SW480 (cell line): Measurements from ENCODE around the gene TMEM80.
A peak's percentile ranks its signal among the peaks of the same experiment; 100 is the strongest.

Source experiments
- DNase-seq: peaks from one replicate; pipeline ENCODE4 v3.0.0-alpha.2; 2016; ENCODE audit warnings: low spot score

The TMEM80 gene

DNA sequence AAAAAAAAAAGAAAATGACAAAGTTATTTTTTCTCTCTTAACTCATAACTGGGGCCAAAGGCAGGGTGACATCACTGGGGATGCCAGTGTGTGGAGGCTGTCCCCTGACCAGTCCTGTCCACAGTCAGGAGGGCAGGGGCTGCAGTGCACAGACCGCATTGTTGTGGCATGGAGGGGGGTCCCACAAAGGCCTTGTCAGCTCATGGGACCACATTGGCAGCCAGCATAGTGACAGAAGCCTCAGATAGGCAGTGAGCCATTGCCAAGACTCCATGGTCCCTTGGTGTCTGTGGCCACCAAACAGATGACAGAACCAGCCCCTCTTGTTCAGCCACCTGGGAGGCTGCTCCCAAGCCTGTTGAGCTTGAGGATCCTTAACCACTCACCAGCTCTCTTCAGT is 4.1 kb downstream of the TMEM80 start:
- DNase-seq, result no peak

DNA sequence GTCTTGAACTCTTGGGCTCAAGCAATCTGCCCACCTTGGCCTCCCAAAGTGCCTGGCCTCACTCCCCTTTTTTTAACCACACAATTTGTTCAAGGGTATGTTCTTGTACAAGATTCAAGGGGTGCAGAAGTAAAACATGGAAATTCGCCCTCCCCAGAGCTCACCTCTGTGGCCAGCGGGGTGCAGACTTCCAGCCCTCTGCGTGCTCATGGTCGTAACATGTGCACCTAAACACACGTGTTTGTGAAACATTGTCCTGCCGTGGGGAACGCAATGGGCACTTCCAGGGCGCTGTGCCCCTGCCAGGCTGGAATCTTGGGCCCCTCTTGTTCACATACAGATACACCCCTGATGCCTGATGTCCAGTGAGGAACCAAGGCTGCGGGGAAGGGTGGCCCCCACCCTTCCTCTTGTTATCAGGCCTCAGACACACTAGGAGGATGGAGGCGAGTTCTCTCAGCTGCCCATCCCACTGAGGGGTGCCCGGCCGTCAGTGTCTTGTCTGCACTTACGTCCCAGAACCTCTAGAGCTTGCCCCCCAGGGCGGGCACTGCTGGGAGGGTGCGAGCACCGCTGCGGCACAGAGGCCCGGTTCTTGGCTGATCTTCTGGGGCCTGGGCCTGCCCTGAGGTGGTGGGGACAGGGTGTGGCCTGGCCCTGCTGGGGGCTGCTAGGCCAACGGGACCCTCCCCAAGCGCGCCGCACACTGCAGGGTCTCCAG is 6.3 kb downstream of the TMEM80 start:
- no peak for DNase-seq

DNA sequence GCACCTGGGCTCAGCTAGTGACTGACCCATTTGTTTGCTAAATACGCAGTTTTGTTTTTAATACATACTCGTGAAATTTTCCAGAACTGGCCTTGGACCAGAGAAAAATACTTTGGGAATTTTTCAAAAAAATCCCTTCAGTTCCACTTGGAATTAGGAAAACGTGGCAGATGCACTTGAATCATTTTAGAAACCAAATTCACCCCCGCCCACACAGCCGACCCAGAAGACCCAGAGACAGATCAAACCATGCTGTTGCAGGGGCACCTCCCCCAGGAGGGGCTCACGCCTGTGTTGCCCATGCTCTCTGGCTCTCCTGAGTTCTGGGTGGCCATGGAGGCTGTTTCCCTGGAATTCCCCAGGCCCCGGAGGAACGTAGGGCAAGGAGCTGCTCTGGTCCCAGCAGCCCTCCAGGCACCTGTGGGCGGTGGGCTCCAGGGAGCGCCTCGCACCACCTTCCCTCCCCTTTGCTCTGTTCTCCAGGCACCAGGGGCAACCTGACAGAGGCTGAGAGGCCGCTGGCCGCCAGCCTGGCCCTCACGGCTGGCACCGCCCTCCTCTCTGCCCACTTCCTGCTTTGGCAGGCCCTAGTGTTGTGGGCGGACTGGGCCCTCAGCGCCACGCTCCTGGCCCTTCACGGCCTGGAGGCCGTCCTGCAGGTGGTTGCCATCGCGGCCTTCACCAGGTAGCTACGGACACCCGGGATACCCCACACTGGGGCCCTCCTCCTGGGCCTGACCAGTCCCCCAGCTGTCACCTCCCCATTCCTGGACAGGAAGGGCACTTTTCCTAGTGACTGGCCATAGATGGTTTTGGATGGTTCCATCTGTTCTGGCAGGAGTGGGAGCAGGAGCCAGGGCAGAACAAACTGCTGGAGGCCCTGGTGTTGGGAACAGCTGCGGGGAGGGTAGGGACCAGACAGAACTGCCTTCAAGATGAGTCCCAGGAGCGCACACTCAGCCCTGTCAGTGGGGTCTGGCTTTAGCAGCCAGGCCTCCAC is 7.1 kb downstream of the TMEM80 start:
- peak; percentile 62 for DNase-seq

DNA sequence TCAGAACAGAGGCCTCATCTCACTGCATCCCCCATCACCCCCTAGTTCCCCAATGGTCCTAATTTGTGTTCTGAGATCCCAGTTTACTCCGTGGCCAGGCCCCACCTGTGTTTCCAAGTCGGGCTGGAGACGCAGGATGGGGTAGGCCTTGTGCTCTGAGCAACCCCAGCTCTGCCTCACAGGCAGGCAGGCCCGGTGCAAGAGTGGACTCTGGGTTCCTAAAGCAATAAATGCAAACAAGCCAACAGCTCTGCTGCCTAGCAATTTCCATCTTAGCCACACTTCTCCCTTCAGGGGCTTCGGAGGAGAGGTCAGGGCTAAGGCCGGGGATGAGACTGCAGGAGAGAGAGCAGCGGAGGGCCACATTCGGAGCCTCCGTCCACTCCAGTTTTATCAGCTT is 7.9 kb downstream of the TMEM80 start:
- DNase-seq, result no peak

DNA sequence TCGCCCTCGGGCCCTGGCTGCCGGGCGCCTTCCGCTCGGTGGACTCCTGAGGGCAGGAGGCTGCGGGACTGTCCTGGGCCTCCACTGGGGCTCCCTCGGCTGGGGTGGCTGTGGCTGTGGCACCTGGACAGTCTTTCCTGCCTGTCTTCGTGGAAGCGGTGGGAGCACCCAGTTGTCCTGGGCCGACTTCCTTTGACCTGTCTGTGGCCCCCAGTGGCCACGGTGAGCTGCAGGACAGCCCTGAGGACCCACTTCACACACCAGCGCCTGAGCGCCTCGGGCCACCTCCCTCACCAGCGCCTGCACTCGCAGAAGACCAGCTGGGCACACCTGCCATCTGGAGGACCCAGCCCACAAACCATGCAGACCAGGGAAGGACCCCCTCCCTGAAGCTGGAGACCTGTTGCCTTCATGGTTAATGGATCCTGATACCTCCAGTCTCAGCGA is 8.6 kb downstream of the TMEM80 start:
- no peak for DNase-seq

DNA sequence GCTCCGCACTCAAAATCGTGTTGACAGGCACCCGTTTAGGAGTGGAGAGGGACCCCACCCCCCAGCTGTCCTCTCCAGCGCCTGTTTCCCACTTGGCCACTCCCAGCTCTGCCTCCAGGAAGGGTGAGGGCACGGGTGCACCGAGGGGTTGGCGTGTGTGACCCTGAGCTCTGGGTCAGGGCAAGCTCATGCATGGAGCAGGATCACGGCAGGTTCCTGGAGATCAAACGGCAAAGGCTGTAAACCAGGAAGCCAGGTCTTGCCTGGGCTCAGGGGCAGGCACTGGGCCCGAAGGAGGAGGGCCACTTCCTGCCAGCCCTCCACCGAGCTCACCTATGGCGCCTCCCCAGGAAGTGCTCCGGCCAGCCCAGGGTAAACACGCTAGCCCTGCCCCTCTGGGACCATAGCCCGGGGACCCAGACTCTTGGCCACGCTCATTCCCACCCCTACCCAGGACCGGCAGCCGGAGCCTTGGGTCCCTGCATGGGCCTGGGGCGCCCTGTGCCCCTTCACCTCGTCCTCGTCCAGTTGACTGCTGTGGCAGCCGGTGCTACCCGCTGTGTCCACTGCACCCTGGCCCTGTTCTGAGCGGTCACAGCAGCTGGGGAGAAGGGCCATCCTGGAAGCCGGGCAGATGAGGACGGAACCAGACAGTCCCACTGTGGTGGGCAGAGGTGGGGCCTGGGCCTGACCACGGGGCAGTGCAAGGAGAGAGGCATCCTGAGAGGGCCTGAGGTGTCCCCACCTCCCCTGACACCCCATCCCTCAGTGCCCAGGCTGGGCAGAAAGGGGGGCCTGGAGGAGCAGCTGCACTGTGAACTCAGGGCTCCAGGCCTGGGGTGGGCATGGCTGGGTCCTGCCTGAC is 9.4 kb downstream of the TMEM80 start:
- peak; percentile 78 for DNase-seq

DNA sequence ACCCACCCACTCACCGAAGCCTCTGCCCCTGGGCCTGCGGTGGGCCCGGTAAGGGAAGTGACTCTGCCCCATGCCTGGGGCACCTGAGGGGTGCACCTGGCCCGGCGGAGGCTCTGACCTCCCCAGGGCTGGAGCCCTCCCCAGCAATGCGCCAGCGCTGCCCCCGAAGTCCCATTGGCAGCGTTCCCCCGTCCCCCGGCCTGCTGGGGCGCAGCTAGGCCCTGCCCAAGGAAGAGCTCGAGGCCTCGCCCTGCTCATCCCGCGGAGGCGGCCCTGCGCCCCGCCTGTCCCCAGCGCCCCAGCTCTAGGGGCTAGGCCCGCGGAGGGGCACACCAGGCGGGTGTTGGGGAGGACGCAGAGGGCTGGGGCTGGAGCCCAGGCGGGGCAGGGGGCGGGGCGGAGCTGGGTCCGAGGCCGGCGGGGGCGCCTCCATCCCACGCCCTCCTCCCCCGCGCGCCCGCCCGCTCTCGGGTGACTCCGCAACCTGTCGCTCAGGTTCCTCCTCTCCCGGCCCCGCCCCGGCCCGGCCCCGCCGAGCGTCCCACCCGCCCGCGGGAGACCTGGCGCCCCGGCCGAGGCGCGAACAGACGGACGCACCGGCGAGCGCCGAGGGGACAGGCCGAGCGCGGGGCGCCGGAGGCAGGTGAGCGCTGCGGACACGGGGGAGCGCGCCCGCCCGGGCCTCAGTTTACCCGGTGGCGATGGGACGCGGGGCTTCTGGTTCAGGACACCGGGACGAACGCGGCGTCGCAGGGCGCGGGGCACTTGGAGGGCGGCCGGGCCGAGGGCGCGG is 10.2 kb downstream of the TMEM80 start, which contains the start of gene EPS8L2:
Gene EPS8L2 (plus strand): TSS at position 586 of the 793 bp plus-strand sequence. CDS start 3,177 bp downstream, outside the sequence.
- no peak for DNase-seq

DNA sequence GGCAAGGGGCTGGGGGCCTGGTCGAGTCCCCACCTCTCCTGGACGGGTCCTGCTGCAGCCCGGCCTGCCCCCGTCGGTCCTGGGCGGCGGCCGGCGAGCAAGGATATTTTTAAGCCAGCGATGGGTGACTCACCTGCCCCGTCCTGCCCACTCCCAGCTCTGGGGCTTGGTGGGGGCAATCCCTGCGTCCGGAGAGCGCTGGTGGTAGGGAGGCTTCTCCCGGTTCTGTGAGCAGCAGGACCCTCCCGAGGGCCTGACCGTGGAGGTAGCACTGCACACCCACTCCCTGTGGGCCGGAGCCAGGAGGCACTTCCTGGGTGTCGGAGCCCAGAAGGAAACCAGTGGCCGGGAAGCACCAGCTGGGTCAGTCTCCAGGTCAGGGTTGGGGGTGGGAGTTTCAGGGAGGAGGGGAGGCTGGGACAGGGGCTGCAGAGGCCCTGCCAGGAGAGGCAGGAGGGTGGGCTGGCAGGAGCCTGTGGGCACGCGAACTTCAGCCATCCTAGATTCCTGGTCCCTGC is 10.9 kb downstream of the TMEM80 start:
- DNase-seq, result peak; percentile 60

DNA sequence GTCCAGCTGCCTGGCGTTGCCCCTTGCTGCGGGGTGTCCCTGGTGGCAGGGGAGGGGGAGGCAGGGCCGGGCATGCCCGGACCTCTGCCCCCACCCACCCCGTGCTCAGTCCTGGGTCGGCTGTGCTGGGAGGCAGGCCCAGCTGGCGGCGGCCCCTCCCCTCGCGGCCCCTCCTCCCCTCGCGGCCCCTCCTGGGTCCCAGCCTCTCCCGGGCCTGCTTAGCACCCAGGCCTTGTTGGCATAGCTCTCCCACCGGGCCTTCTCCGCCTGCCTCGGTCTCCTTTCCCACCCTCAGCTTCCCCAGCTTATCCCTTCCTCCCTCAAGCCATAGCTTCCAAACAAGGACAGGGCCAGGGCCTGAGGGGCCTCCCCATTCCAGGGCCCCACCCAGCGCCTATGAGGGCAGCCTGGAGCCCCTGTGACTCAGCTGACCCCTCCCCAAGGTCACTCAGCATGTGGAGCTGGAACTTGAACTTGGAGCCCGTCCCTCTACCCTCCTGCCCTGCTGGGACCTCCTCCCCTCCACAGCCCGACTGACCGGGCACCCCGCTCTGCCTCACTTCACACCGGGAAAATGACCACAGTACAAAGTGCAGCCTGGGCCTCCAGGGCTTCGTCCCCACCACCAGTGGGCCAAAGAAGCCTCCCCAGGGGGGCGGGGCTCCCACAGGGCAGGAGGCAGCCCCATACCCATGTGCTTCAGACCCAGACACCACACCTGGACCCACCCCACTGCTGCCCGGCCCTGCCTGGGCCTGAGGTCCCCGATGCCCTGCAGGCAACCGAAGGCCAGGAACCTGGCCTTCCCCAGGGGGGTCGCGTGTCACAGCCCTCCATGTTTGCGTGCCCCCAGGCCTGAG is 11.6 kb downstream of the TMEM80 start:
- DNase-seq, result peak; percentile 39

DNA sequence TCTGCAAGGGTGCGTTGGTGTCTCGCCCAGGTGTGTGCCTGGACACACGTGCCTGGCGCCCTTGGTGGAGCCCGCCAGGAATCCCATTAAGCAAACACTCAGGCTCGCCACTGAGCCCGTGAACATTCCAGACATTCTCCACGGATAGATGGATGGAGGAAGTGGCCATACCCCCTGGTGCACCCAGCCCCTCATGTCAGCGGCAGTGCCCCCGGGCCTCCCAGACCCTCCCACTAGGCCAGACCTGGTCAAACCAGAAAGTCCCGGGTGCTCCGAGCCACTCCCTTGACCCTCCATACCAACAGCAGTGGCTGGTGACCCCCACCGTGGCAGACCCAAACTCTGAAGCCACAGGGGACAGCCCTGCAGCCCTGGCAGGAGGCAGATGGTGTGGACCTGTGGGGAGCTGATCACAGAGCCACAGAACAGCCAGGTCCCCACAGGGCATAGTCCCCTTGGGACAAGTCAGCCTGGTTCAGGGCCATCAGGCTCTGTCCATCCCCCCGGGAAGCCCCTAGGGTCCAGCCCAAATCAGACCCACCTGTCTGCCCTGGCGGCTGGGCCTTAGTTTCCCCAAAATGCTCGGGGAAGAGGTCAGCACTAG is 12.3 kb downstream of the TMEM80 start:
- no peak for DNase-seq

DNA sequence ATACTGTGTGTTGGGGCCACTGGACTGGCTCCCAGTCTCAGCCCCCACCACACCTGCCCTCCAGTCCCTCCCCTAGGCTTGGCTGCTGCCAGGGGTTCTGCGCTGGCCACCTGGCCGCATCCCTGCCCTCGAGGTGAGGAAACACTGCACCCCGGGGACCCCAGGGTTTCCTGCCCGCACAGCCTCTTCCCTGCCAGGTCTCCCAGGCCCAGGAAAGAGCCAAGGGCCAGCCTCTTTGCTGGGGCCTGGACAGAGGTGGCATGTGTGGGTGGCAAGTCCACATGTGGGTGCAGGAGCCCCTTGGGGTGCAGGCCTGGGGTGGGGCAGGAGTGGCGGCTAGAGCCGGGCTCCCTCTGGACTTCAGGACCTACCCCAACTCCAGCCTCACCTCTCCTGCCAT is 12.9 kb downstream of the TMEM80 start:
- no peak for DNase-seq

DNA sequence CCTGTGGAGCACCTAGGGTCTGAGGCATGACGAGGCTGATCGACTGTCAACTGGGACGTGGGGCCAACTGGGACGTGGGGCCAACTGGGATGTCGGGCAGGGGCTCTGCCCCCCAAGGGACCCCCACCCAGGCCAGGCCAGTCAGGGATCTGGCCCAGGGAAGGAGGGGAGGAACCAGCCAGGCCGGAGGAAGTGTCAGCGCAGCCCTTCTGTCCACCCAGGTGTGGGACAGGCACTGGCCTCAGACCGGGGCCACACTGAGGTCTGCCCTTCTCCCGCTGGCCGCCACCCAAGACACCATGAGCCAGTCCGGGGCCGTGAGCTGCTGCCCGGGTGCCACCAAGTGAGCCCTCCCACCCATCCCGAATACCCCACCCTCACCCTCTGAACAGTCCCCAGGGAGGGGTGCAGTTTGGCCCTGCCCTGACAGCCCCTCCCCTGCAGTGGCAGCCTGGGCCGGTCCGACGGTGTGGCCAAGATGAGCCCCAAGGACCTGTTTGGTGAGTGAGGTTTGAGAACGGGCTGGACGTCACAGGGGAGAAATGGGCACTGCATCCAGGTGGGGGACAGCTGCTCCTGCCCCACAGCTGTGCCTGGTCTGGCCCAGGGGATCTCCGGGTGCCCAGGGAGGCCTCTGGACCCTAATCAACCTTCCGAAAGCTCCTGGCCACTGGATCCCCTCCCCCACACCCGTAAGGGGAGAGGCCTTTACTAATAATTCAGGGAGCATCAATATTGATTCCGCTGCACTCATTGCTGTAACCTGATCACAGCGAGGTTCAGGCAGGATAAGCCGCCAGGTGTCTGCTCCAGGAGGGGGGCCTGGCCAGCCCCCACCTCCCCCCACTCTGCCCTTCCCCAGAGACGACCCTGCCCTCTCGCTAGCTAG is 13.7 kb downstream of the TMEM80 start:
- no peak for DNase-seq

DNA sequence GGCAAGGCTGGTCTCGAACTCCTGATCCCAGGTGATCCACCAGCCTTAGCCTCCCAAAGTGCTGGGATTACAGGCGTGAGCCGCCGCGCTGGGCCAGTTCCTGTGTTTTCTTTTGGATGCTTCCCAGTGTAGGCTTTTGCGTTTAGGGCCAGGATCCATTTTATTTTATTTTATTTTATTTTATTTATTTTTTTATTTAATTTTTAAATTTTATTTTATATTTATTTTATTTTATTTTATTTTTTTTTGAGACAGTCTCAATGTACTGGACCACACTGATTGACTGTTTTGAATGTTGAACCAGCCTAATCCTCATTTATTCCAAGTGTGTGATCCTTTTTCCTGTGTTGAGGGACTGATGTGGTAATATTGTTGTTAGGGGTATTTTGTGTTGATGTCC is 18.8 kb downstream of the TMEM80 start:
- no peak for DNase-seq

DNA sequence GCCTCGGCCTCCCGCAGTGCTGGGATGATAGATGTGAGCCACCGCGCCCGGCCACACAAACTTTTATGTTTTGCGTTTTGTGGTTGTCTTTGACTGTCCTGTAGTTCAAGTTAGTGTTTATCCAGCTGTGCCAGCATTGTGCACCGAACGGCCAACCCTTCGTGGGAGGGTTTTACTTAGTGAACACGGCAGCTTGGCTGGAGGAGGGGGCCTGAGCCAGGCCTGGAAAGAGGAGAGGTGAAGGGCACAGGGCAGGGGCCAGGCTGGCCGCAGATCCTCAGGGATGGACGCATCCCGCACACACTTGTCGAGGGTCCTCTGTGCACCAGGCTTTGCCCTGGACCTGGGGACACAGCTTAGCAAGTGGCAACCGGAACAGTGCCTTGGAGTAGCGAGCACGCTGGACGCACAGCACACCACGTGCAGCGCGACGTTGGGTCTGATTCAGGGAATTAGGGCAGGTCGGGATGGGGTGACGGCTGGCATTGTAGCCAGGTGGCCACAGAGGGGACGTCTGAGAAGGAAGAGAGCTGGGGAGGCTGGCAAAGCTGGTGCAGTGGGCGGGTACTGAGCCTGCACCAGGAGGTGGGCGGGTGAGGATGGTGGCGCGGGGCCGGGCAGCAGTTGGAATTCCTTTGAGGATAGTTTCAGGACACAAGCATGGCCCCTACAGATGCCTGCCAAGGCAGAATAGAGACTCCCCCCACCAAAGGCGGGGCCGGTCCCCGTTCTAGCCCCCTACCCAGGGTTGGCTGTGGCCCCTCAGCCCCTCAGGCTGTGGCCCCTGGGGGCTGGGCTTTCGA is 23.8 kb downstream of the TMEM80 start:
- no peak for DNase-seq

DNA sequence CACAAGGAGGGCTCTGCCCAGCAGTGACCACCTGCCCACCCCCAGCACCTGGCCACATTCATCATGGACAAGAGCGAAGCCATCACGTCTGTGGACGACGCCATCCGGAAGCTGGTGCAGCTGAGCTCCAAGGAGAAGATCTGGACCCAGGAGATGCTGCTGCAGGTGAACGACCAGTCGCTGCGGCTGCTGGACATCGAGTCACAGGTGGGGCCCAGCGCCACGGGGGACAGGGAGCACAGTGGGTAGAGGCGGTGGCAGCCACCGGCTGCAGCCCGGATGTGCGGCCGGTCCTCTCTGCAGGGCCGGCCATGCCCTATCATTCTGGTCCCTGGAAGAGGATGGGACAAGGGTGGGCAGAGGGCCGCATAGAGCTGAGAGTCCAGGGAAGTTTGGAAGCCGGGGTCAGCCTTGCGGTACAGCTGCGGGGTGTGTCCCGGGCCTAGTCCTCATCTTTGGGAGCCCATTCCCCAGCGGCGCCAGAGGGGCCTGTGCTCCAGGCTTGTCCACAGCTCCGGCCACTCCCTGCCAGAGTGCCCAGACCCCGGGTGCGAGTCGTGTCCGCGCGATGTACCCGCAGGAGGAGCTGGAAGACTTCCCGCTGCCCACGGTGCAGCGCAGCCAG is 24.5 kb downstream of the TMEM80 start:
- no peak for DNase-seq

DNA sequence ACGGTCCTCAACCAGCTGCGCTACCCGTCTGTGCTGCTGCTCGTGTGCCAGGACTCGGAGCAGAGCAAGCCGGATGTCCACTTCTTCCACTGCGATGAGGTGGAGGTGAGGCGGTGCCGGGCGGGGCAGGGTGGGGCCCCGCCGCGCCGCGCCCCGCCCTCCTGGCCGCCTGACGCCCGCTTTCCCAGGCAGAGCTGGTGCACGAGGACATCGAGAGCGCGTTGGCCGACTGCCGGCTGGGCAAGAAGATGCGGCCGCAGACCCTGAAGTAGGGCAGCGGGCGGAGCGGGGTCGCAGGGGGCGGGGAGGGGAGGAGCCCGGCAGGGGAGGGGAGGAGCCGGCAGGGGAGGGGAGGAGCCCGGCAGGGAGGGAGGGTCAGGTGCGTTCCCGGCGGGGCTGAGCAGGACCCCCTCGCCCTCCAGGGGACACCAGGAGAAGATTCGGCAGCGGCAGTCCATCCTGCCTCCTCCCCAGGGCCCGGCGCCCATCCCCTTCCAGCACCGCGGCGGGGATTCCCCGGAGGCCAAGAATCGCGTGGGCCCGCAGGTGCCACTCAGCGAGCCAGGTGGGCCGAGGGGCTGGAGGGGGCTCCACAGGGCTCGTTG is 25.1 kb downstream of the TMEM80 start:
- peak; percentile 79 for DNase-seq

DNA sequence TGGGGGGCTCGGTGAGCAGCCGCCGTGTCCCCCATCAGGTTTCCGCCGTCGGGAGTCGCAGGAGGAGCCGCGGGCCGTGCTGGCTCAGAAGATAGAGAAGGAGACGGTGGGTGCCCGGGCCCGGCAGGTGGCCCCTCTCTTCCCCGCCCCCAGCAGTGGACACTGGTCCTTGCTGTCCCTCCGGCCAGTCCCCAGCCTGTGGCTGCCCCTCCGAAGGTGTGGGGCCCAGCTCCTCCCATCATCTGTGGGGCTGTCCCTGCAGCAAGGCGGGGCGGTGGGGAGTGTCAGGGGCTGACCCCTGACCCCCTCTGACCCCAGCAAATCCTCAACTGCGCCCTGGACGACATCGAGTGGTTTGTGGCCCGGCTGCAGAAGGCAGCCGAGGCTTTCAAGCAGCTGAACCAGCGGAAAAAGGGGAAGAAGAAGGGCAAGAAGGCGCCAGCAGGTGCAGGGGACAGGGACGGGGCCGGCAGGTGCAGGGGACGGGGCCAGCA is 25.7 kb downstream of the TMEM80 start:
- DNase-seq, result no peak
